ENCODE measurements around the gene IL4R.
A peak's percentile ranks its signal among the peaks of the same experiment; 100 is the strongest.
"Not testable (repeated sequence)": the region's sequence is repeated elsewhere in the genome, so short reads cannot be mapped to it uniquely, and the experiment has no call there.

IL4R gene

DNA sequence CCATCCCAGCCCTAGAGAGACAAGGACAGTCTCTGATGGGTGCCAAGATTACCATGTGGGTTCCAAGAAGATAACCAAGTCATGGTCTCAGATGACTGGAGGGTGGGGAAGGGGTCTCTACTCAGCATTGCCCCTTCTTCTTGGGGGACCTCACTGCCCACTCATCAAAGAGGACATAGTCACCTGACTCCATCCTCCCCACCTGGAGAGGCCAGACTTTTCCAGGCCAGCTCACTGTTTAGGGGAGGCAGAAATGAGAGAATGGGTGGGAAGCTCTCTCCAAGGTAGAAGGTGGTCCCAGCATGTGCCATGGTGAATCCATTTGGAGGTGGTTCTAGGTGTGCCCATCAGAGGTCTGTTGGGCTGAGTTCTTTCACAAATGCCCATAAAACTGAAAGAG, 67.5 kb downstream of the IL4R start:
- DNase-seq (ENCODE audit: low read depth): no peak

- DNase-seq (ENCODE audit: low read depth): no peak
Measured at GRCh38 chr16:27381974-27382855, 68.4 kb downstream of the IL4R start.

DNA sequence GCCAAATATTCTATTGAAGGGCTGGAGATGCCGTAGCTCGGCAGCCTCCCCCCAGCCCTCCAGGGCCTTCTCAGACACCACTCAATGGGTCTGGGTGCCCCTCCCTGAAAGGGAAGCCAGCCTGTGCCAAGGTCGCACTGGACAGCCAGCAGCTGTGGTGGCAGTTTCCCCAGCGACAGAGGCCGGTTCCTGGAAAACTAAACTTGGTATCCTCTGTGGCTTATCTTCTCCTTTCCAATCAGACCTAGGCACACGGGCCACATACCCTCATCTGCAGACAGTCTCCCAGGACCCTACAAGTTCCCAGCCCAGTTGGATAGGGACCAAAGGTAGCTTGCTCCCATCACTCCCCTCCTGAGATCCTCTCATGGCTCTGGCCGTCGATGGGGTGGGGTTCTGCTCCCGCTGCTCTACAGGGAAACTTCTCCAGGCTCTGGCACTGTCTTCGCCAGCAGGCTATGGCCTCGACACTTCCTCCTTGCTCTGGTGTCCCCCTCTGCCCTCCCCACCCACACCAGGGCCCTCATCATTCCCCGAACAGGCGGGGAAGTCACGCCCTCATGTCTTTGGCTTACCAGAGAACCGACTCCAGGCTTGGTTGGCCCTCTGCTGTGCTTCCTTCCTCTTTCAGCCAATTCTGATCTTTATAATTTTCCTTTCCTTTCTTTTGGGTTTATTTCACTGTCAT, 69.9 kb downstream of the IL4R start:
- no peak for DNase-seq (ENCODE audit: low read depth)

DNA sequence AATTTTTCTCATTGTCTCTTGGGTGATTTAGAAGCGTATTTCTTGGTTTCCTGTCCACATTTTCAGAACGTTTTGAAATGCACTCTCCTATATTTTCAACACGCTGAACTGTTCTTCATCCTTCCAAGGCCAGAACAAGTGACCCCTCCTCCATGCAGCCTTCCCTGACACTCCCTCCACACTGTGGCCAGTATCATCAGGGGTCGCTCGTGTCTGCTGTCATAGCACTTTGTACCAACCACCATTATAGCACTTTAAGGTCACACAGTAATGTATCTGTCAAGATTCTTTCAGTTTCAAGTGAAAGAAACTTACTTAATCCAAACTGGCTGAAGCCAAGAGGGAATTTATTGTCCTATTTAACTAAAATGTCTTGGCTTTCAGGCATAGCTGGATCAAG, 70.7 kb downstream of the IL4R start:
- no peak for DNase-seq (ENCODE audit: low read depth)

- DNase-seq (ENCODE audit: low read depth): no peak
Measured at GRCh38 chr16:27385398-27385797, 71.6 kb downstream of the IL4R start.

DNA sequence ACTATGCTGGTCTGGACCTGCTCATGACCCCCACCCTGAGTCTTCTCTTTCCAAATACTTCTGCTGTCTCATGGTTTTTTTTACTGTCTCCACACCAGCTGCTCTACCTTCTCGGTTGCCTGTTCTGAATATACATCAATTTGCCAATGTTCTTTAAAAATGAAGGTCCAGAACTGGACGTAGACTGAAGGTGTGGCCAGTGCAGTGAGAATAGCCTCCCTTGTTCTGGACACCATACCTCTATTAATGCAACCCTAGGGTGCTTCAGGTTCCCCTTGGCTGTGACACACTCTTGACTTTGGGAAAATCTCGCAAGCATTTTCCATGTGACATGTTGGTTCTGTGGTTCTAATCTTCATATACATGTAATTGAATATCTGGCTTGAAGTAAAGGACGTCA, 72.9 kb downstream of the IL4R start:
- no peak for DNase-seq (ENCODE audit: low read depth)

DNA sequence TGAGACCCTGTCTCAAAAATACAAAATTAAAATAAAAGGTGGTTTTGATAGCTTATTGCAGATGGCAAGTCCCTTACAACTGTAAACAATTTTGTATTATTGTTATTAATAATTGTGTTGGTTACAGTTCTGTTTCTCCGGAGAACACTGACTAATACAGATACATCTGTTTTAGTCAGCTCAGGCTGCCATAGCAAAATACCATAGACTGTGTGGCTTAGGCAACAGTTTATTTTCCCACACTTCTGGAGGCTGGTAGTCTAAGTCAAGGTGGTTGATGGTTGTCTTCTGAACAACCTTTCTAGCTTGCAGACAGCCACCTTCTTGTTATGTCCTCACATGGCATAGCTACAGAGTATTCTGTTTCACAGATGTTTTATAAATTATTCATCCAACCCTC, 74.0 kb downstream of the IL4R start:
- DNase-seq (ENCODE audit: low read depth): no peak

GRCh38 chr16:27389272-27389961, 75.6 kb downstream of the IL4R start:
- DNase-seq (ENCODE audit: low read depth): no peak

GRCh38 chr16:27390151-27390550, 76.4 kb downstream of the IL4R start:
- no peak for DNase-seq (ENCODE audit: low read depth)

- DNase-seq (ENCODE audit: low read depth): no peak
Measured at GRCh38 chr16:27392671-27393070, 78.9 kb downstream of the IL4R start.

DNA sequence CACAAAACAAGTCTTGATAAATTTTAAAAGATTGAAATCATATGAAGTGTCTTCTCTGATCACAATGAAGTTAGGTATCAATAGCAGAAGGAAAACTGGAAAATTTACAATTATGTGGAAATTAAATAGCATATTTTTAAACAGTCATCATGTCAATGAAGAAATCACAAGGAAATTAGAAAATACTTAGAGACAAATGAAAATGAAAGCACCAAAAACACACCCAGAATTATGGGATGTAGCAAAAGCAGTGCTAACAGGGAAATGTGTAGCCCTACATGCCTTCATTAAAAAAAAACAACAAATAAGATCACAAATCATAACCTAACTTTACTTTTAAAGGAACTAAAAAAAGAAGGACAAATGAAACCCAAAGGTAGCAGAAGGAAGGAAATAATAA, 80.7 kb downstream of the IL4R start:
- DNase-seq (ENCODE audit: low read depth): no peak

- DNase-seq (ENCODE audit: low read depth): not testable (repeated sequence)
Measured at GRCh38 chr16:27398341-27398893, 84.6 kb downstream of the IL4R start.

DNA sequence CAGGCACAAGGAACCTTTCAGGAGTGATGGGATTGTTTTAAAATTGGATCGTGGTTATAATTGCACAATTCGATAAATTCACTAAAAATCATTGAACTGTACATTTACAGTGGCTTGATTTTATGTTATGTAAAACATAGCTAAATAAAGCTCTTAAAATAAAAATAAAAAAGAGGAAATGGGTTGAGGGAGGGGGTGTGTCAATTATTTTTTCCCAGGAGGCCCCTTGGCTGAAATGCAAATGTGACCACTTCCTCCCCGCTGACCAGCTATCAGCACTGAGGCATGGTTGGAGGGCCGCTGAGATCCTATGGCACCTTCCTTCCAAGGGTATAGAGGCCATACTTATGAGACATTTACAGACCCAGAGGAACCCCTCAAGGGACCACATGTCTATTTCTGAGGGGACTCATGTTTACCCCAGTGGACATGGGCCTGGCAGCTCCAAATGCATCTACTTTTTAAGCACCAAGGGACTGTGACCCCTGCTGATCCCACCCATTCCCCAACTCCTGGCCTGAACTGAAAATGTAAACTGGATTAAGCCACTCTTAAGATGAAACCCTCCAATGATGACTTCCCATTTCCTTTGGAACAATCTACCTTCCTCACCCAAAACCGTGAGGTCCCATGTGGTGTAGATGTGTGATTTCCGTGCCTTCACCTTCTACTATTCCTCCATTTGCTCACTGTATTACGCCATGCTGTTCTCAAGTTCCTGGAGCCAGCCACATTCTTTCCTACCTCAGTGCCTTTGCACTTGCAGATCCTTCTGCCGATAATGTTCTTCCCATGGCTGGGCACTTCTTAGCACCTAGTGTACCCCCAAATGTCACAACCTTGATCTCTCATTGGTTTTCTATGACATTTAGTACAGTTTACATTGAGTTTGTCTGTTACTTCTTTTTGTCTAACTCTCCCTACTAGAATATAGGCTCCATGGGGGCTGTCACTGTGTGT, 85.4 kb downstream of the IL4R start:
- no peak for DNase-seq (ENCODE audit: low read depth)

DNA sequence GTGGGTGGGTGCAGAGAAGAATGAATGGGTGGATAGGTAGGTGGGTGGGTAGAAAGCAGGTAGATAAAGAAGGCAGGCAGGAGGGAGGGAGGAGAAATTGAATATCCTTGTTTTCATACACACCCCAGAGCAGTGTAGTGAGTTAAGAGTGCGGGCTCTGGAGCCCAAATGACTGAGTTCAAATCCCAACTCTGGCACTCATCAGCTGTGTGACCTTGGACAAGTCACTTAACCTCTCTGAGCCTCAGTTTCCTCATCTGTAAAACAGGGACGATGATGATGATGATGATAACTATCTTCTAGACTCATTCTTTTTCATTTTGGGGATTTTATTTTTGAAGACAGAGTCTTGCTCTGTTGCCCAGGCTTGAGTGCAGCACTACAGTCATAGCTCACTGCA, 86.2 kb downstream of the IL4R start:
- no peak for DNase-seq (ENCODE audit: low read depth)

- no peak for DNase-seq (ENCODE audit: low read depth)
Measured at GRCh38 chr16:27400751-27401620, 87.2 kb downstream of the IL4R start.

DNA sequence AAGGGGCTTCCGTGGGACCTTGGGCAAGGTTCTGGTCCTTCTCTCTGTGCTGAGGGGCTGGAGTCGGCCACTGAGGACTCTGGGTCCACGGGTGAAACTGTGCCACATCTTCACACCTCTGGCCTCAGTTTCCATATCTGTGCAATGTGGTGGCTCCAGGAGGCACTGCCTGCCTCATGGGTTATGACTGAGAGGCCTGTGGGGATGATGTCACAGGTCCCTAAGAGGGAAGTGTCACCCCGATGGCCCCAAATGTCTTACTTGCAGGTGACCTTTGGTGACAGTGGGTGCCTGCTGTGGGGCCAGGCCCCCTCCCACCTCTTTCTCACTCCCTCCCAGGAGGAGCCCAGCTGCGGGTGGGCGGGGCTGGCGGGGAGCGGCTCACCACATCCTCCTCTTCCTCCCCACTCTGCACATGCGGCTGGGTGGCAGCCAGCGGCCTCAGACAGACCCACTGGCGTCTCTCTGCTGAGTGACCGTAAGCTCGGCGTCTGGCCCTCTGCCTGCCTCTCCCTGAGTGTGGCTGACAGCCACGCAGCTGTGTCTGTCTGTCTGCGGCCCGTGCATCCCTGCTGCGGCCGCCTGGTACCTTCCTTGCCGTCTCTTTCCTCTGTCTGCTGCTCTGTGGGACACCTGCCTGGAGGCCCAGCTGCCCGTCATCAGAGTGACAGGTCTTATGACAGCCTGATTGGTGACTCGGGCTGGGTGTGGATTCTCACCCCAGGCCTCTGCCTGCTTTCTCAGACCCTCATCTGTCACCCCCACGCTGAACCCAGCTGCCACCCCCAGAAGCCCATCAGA, 88.2 kb downstream of the IL4R start, which contains the start of gene IL21R:
IL21R (plus strand) TSS at position 407 of the 801 bp plus-strand sequence. CDS start 27,898 bp downstream, outside the sequence.
- DNase-seq (ENCODE audit: low read depth): peak; percentile 38

- DNase-seq (ENCODE audit: low read depth): no peak
Measured at GRCh38 chr16:27402569-27402963, 88.8 kb downstream of the IL4R start.

DNA sequence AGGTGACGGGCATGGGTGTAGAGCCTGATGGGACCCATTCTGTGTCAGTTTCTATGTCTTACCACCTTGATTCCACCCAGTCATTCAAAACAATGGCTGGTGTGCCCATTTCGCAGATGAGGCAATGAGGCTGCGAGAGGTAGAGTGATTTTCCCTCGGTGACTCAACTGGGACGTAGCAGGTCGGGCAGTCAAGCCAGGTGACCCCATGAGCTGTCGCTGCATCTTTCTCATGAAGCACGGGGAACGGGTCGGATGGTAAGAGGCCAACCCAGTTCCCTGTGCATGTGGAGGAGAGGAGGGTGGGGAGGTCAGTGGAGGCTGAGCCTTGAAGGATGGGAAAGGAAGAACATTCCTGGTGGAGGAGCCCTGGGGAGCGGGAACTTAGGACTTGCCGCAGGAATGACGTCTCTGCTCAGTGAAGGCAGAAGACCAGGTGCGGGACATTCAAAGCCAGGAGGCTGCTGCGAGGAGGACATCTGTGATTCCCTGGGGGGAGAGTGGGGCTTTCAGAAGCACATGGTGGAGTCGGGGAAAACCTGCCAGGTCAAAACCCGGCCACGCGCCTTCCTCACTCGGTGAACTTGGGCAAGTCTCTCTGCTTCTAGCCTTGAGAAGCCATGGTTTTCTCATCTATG, 89.3 kb downstream of the IL4R start:
- no peak for DNase-seq (ENCODE audit: low read depth)

DNA sequence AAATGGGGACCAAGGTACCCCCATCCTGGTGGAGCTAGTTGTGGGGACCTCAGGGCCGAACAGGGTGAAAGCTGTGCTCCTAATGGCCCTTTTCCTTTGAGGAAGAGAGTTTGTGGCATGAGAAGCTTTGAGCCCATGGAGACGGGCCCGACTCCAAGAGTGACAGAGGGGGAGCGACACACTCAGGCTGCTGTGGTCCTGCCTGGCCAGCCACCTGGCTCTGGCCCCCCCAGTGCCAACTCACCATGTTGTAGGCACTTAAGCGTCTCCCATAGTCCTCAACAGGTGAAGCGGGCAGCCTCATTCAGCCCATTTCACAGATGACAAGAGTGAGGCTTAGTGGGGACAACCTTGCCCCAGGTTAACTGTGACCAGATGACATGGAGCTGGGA, 89.8 kb downstream of the IL4R start:
- DNase-seq (ENCODE audit: low read depth): no peak
